SU-DHL-6 (cell line): ENCODE results near the gene ZNF385A.

Experiments used
- CTCF ChIP-seq: fragments of 200-600 bp; sonication (generic); IDR thresholded peaks from one replicate; pipeline ENCODE4 v1.5.1; 2017; ENCODE audit warnings: antibody characterized with exemption, mild to moderate bottlenecking, low read length, moderate library complexity; ENCODE audit not compliant: insufficient read depth, poor library complexity, severe bottlenecking
- EZH2phosphoT487 ChIP-seq: fragments of 200-600 bp; sonication (generic), shearing (Covaris generic); conservative IDR thresholded peaks from 2 replicates; pipeline ENCODE4 v1.6.1; 2018; ENCODE audit warnings: mild to moderate bottlenecking, antibody characterized with exemption, low read length, moderate library complexity, mixed read lengths

- TF ChIP-seq CTCF: no peak
- TF ChIP-seq EZH2phosphoT487: no peak
Measured at GRCh38 chr12:54364413-54364812, 20.1 kb downstream of the ZNF385A start, which contains the start of gene GPR84.
